ENCODE data around the gene PARP12.

The PARP12 gene

GRCh38 chr7:139982927-139983920 is 79.5 kb downstream of the PARP12 start:
- TF ChIP-seq EZH2 (IDR thresholded peaks at IDR 0.05; ENCODE audit: borderline replicate concordance, low read length) = no peak
- TF ChIP-seq, protein P1, sequence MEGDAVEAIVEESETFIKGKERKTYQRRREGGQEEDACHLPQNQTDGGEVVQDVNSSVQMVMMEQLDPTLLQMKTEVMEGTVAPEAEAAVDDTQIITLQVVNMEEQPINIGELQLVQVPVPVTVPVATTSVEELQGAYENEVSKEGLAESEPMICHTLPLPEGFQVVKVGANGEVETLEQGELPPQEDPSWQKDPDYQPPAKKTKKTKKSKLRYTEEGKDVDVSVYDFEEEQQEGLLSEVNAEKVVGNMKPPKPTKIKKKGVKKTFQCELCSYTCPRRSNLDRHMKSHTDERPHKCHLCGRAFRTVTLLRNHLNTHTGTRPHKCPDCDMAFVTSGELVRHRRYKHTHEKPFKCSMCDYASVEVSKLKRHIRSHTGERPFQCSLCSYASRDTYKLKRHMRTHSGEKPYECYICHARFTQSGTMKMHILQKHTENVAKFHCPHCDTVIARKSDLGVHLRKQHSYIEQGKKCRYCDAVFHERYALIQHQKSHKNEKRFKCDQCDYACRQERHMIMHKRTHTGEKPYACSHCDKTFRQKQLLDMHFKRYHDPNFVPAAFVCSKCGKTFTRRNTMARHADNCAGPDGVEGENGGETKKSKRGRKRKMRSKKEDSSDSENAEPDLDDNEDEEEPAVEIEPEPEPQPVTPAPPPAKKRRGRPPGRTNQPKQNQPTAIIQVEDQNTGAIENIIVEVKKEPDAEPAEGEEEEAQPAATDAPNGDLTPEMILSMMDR (IDR thresholded peaks at IDR 0.05; ENCODE audit: low read length) = no peak

GRCh38 chr7:139981511-139981895 is 81.2 kb downstream of the PARP12 start:
- Histone ChIP-seq H3K27ac (ENCODE audit: low read depth, low read length, poor library complexity, severe bottlenecking) (no peak overlapping the region), H3K79me2 (ENCODE audit: insufficient read depth, low read length) (no peaks in the 10 kb centered on the region), H3K9ac (ENCODE audit: low read length) (no peak overlapping the region), H3K36me3 (ENCODE audit: insufficient read depth, low read length) (no peaks in the 10 kb centered on the region), H4K20me1 (ENCODE audit: insufficient read depth, low read length) (no peaks in the 10 kb centered on the region), H3K9me3 (ENCODE audit: low read length) (no peaks in the 10 kb centered on the region), H3K4me2 (ENCODE audit: low read length) (no peak overlapping the region), H3K4me1 (ENCODE audit: insufficient read depth, low read length, severe bottlenecking) (no peaks in the 10 kb centered on the region), H3K27me3 (ENCODE audit: insufficient read depth, low read length) (no peaks in the 10 kb centered on the region), H3F3A (ENCODE audit: insufficient read depth, low read length) (no peaks in the 10 kb centered on the region), H3K4me3 (ENCODE audit: low read depth, low read length, poor library complexity, severe bottlenecking) (no peak overlapping the region), H2AFZ (ENCODE audit: low read length) (no peak overlapping the region), H3K9me2 (ENCODE audit: low read depth, low read length) (no peaks in the 10 kb centered on the region)
- TF ChIP-seq EZH2 (IDR thresholded peaks at IDR 0.05; ENCODE audit: borderline replicate concordance, low read length) = no peak
- TF ChIP-seq, protein P1 (IDR thresholded peaks at IDR 0.05; ENCODE audit: low read length) = no peak

More at GRCh38 chr7:139982927-139983920, 79.5 kb downstream of the PARP12 start:
- Histone ChIP-seq H3K9me2 (ENCODE audit: low read depth, low read length) (no peaks in the 10 kb centered on the region), H4K20me1 (ENCODE audit: insufficient read depth, low read length) (no peaks in the 10 kb centered on the region), H3K4me1 (ENCODE audit: insufficient read depth, low read length, severe bottlenecking) (no peaks in the 10 kb centered on the region), H3K27me3 (ENCODE audit: insufficient read depth, low read length) (no peaks in the 10 kb centered on the region), H3K4me3 (ENCODE audit: low read depth, low read length, poor library complexity, severe bottlenecking) (no peak overlapping the region), H3K9ac (ENCODE audit: low read length) (no peak overlapping the region), H3K9me3 (ENCODE audit: low read length) (no peaks in the 10 kb centered on the region), H2AFZ (ENCODE audit: low read length) (no peak overlapping the region), H3K4me2 (ENCODE audit: low read length) (no peak overlapping the region), H3F3A (ENCODE audit: insufficient read depth, low read length) (no peaks in the 10 kb centered on the region), H3K36me3 (ENCODE audit: insufficient read depth, low read length) (no peaks in the 10 kb centered on the region), H3K27ac (ENCODE audit: low read depth, low read length, poor library complexity, severe bottlenecking) (no peak overlapping the region), H3K79me2 (ENCODE audit: insufficient read depth, low read length) (no peaks in the 10 kb centered on the region)

GRCh38 chr7:139976838-139977656 is 85.7 kb downstream of the PARP12 start:
- no peak overlapping the region for H3K27ac ChIP-seq (ENCODE audit: low read depth, low read length, poor library complexity, severe bottlenecking)
- no peak overlapping the region for H3K4me3 ChIP-seq (ENCODE audit: low read depth, low read length, poor library complexity, severe bottlenecking)
- TF ChIP-seq EZH2 (IDR thresholded peaks at IDR 0.05; ENCODE audit: borderline replicate concordance, low read length) = no peak
- TF ChIP-seq, protein P1 (IDR thresholded peaks at IDR 0.05; ENCODE audit: low read length) = no peak
- no peak overlapping the region for H2AFZ ChIP-seq (ENCODE audit: low read length)
- H3F3A ChIP-seq (ENCODE audit: insufficient read depth, low read length) = no peaks in the 10 kb centered on the region
- H4K20me1 ChIP-seq (ENCODE audit: insufficient read depth, low read length) = no peaks in the 10 kb centered on the region
- no peaks in the 10 kb centered on the region for H3K36me3 ChIP-seq (ENCODE audit: insufficient read depth, low read length)
- no peaks in the 10 kb centered on the region for H3K9me2 ChIP-seq (ENCODE audit: low read depth, low read length)
- no peaks in the 10 kb centered on the region; the same call in 1 of the 2 replicates for H3K27me3 ChIP-seq (ENCODE audit: insufficient read depth, low read length)
- H3K4me1 ChIP-seq (ENCODE audit: insufficient read depth, low read length, severe bottlenecking) = no peaks in the 10 kb centered on the region
- no peaks in the 10 kb centered on the region for H3K79me2 ChIP-seq (ENCODE audit: insufficient read depth, low read length)
- no peak overlapping the region for H3K4me2 ChIP-seq (ENCODE audit: low read length)
- H3K9me3 ChIP-seq (ENCODE audit: low read length) = no peaks in the 10 kb centered on the region
- no peak overlapping the region for H3K9ac ChIP-seq (ENCODE audit: low read length)
